Stimulated activated effector memory CD8-positive, alpha-beta T cell treated with anti-CD3 and anti-CD28 coated beads, Interleukin-12 subunit alpha, Interleukin-12 subunit beta, amount 100 ng/mL, for 72 hours (primary cell): ENCODE data around the gene SIGLEC1.

Source experiments
- ATAC-seq: fragments of 150-1000 bp; cut with Tn5 transposase; 2 replicates; pipeline ENCODE4 v1.10.0; 2021
- DNase-seq, 2 donors: peaks; one replicate each; pipeline ENCODE4 v3.0.0; 2021 to 2022; ENCODE audit warnings: low spot score in 2 of 2
- H3K27ac Mint-ChIP-seq: one replicate; pipeline ENCODE4 v1.8.0; 2022; ENCODE audit warnings: mild to moderate bottlenecking, mixed read lengths
- H3K36me3 Mint-ChIP-seq: one replicate; pipeline ENCODE4 v1.8.0; 2022; ENCODE audit warnings: mild to moderate bottlenecking, mixed read lengths
- H3K4me1 Mint-ChIP-seq: one replicate; pipeline ENCODE4 v1.8.0; 2022; ENCODE audit warnings: mixed read lengths
- H3K4me3 Mint-ChIP-seq: one replicate; pipeline ENCODE4 v1.8.0; 2022; ENCODE audit warnings: mild to moderate bottlenecking, mixed read lengths
- H3K9me3 Mint-ChIP-seq: one replicate; pipeline ENCODE4 v1.8.0; 2022; ENCODE audit warnings: mixed read lengths

Gene SIGLEC1

GRCh38 chr20:3723284-3723683 lies 10.9 kb upstream of the SIGLEC1 start:
- H3K36me3 Mint-ChIP-seq: no peaks in the 10 kb centered on the region
- H3K4me1 Mint-ChIP-seq: no peaks in the 10 kb centered on the region
- no peaks in the 10 kb centered on the region for H3K9me3 Mint-ChIP-seq
- no peak overlapping the region for H3K4me3 Mint-ChIP-seq
- no peak for DNase-seq
- H3K27ac Mint-ChIP-seq: no peak overlapping the region
- ATAC-seq: no peak

GRCh38 chr20:3721912-3722311 lies 9.5 kb upstream of the SIGLEC1 start:
- DNase-seq (no peak), ATAC-seq (no peak)
- H3K4me1 Mint-ChIP-seq: peaks cover under 1% of the 10 kb centered on the region
- no peaks in the 10 kb centered on the region for H3K36me3 Mint-ChIP-seq
- no peak overlapping the region for H3K4me3 Mint-ChIP-seq
- no peak overlapping the region for H3K27ac Mint-ChIP-seq
- no peaks in the 10 kb centered on the region for H3K9me3 Mint-ChIP-seq

GRCh38 chr20:3720626-3721025 lies 8.2 kb upstream of the SIGLEC1 start:
- ATAC-seq (no peak), DNase-seq (no peak)
- Mint-ChIP-seq H3K4me1 (peaks cover 8% of the 10 kb centered on the region), H3K36me3 (no peaks in the 10 kb centered on the region), H3K9me3 (no peaks in the 10 kb centered on the region), H3K4me3 (no peak overlapping the region), H3K27ac (no peak overlapping the region)

GRCh38 chr20:3720068-3720467 lies 7.7 kb upstream of the SIGLEC1 start:
- DNase-seq (no peak), ATAC-seq (no peak)
- Mint-ChIP-seq H3K4me1 (peaks cover 8% of the 10 kb centered on the region), H3K9me3 (no peaks in the 10 kb centered on the region), H3K36me3 (no peaks in the 10 kb centered on the region), H3K27ac (no peak overlapping the region), H3K4me3 (no peak overlapping the region)

GRCh38 chr20:3719046-3719445 lies 6.6 kb upstream of the SIGLEC1 start:
- ATAC-seq (no peak), DNase-seq (no peak)
- peaks cover 8% of the 10 kb centered on the region for H3K4me1 Mint-ChIP-seq
- no peak overlapping the region for H3K4me3 Mint-ChIP-seq
- H3K27ac Mint-ChIP-seq: no peak overlapping the region
- H3K9me3 Mint-ChIP-seq: no peaks in the 10 kb centered on the region
- H3K36me3 Mint-ChIP-seq: no peaks in the 10 kb centered on the region

- Mint-ChIP-seq H3K36me3 (no peaks in the 10 kb centered on the region), H3K27ac (no peak overlapping the region), H3K9me3 (no peaks in the 10 kb centered on the region), H3K4me1 (peaks cover 8% of the 10 kb centered on the region), H3K4me3 (no peak overlapping the region)
- ATAC-seq: peak; percentile 82
- DNase-seq: peak in 1 of 2 donors; percentile 59
Observed at GRCh38 chr20:3716195-3716834, 3.9 kb upstream of the SIGLEC1 start.

GRCh38 chr20:3714092-3714491 lies 1.7 kb upstream of the SIGLEC1 start:
- DNase-seq (no peak), ATAC-seq (no peak)
- Mint-ChIP-seq H3K27ac (no peak overlapping the region), H3K4me1 (peaks cover 18% of the 10 kb centered on the region), H3K4me3 (no peak overlapping the region), H3K36me3 (no peaks in the 10 kb centered on the region), H3K9me3 (no peaks in the 10 kb centered on the region)

- Mint-ChIP-seq H3K27ac (no peak overlapping the region), H3K4me1 (peaks cover 15% of the 10 kb centered on the region), H3K9me3 (no peaks in the 10 kb centered on the region), H3K36me3 (no peaks in the 10 kb centered on the region), H3K4me3 (no peak overlapping the region)
- ATAC-seq (no peak), DNase-seq (no peak)
Observed at GRCh38 chr20:3711484-3711941, 887 bp downstream of the SIGLEC1 start.

GRCh38 chr20:3710703-3711483 lies 1.5 kb downstream of the SIGLEC1 start:
- H3K4me1 Mint-ChIP-seq: peaks cover 11% of the 10 kb centered on the region
- H3K36me3 Mint-ChIP-seq: no peaks in the 10 kb centered on the region
- ATAC-seq (peak; percentile 66), DNase-seq (peak; percentile 80 to 91)
- no peak overlapping the region for H3K27ac Mint-ChIP-seq
- no peak overlapping the region for H3K4me3 Mint-ChIP-seq
- no peaks in the 10 kb centered on the region for H3K9me3 Mint-ChIP-seq

GRCh38 chr20:3710011-3710466 lies 2.4 kb downstream of the SIGLEC1 start:
- ATAC-seq (no peak), DNase-seq (no peak)
- H3K4me1 Mint-ChIP-seq: peaks cover 11% of the 10 kb centered on the region
- H3K4me3 Mint-ChIP-seq: no peak overlapping the region
- no peaks in the 10 kb centered on the region for H3K36me3 Mint-ChIP-seq
- no peak overlapping the region for H3K27ac Mint-ChIP-seq
- H3K9me3 Mint-ChIP-seq: no peaks in the 10 kb centered on the region

GRCh38 chr20:3707508-3707899 lies 4.9 kb downstream of the SIGLEC1 start:
- Mint-ChIP-seq H3K9me3 (no peaks in the 10 kb centered on the region), H3K4me1 (peaks cover 11% of the 10 kb centered on the region), H3K36me3 (no peaks in the 10 kb centered on the region), H3K4me3 (no peak overlapping the region), H3K27ac (no peak overlapping the region)
- ATAC-seq: no peak
- no peak for DNase-seq

- H3K4me1 Mint-ChIP-seq: peaks cover 11% of the 10 kb centered on the region
- no peaks in the 10 kb centered on the region for H3K36me3 Mint-ChIP-seq
- no peak overlapping the region for H3K4me3 Mint-ChIP-seq
- H3K27ac Mint-ChIP-seq: no peak overlapping the region
- DNase-seq (no peak), ATAC-seq (no peak)
- H3K9me3 Mint-ChIP-seq: no peaks in the 10 kb centered on the region
Observed at GRCh38 chr20:3706774-3707507, 5.5 kb downstream of the SIGLEC1 start.

GRCh38 chr20:3705970-3706739 lies 6.2 kb downstream of the SIGLEC1 start:
- H3K9me3 Mint-ChIP-seq: no peaks in the 10 kb centered on the region
- peaks cover 11% of the 10 kb centered on the region for H3K4me1 Mint-ChIP-seq
- ATAC-seq (no peak), DNase-seq (no peak)
- H3K36me3 Mint-ChIP-seq: no peaks in the 10 kb centered on the region
- H3K4me3 Mint-ChIP-seq: no peak overlapping the region
- H3K27ac Mint-ChIP-seq: no peak overlapping the region

- no peaks in the 10 kb centered on the region for H3K36me3 Mint-ChIP-seq
- no peak overlapping the region for H3K4me3 Mint-ChIP-seq
- H3K27ac Mint-ChIP-seq: no peak overlapping the region
- peaks cover 11% of the 10 kb centered on the region for H3K4me1 Mint-ChIP-seq
- ATAC-seq: no peak
- no peaks in the 10 kb centered on the region for H3K9me3 Mint-ChIP-seq
- DNase-seq: no peak
Observed at GRCh38 chr20:3705491-3705969, 6.9 kb downstream of the SIGLEC1 start.

- no peak for ATAC-seq
- no peaks in the 10 kb centered on the region for H3K9me3 Mint-ChIP-seq
- DNase-seq: no peak
- H3K4me3 Mint-ChIP-seq: no peak overlapping the region
- peaks cover 2% of the 10 kb centered on the region for H3K4me1 Mint-ChIP-seq
- H3K27ac Mint-ChIP-seq: no peak overlapping the region
- no peaks in the 10 kb centered on the region for H3K36me3 Mint-ChIP-seq
Observed at GRCh38 chr20:3704087-3704486, 8.3 kb downstream of the SIGLEC1 start.
